ENCODE measurements around the gene SRD5A3.
A peak's percentile ranks its signal among the peaks of the same experiment; 100 is the strongest.

Gene SRD5A3

DNA sequence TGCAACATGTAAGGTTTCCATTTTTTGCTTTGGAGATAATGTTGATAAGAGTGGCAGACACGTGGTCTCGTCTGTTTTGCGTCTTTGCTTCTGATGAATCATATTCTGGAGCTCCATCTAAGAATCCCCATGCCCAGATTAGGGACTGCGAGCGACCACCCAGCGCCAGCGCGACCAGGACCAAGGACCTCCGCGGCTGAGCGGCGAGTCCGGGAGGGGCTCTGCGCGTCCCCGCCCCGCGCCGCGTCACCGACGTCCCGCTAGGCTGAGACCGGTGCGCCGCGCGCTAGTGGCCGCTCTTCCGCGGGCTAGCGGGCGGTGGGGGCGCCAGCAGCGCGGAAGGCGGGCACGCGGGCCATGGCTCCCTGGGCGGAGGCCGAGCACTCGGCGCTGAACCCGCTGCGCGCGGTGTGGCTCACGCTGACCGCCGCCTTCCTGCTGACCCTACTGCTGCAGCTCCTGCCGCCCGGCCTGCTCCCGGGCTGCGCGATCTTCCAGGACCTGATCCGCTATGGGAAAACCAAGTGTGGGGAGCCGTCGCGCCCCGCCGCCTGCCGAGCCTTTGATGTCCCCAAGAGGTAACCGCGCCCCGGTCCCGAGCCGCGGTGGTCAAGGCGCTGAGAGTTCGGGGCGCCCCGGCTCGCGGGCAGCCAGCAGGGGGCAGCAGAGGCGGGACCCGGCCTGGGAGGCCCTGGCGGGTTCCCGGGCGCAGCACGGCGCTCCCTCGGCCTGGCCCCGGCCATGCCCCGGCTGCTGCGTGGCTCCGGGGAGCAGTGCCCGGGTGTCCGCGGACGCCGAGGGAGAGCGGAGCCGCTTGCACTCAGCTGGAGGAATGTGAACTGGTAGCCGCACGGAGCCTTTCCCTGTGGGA is at the start of gene SRD5A3:
TSS of gene SRD5A3 (plus strand) at position 263 of the 871 bp plus-strand sequence. CDS start at position 358, 95 bp downstream.
- TF ChIP-seq, protein P1, sequence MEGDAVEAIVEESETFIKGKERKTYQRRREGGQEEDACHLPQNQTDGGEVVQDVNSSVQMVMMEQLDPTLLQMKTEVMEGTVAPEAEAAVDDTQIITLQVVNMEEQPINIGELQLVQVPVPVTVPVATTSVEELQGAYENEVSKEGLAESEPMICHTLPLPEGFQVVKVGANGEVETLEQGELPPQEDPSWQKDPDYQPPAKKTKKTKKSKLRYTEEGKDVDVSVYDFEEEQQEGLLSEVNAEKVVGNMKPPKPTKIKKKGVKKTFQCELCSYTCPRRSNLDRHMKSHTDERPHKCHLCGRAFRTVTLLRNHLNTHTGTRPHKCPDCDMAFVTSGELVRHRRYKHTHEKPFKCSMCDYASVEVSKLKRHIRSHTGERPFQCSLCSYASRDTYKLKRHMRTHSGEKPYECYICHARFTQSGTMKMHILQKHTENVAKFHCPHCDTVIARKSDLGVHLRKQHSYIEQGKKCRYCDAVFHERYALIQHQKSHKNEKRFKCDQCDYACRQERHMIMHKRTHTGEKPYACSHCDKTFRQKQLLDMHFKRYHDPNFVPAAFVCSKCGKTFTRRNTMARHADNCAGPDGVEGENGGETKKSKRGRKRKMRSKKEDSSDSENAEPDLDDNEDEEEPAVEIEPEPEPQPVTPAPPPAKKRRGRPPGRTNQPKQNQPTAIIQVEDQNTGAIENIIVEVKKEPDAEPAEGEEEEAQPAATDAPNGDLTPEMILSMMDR (IDR thresholded peaks at IDR 0.05; ENCODE audit: low read depth, low read length, missing control alignments) = peak; percentile 67
- no peak for DNase-seq (ENCODE audit: extremely low read depth, low read depth)
- H3K4me3 ChIP-seq (replicated peaks; ENCODE audit: low read depth, low read length) = peak within 1 kb of the TSS; percentile 59

DNA sequence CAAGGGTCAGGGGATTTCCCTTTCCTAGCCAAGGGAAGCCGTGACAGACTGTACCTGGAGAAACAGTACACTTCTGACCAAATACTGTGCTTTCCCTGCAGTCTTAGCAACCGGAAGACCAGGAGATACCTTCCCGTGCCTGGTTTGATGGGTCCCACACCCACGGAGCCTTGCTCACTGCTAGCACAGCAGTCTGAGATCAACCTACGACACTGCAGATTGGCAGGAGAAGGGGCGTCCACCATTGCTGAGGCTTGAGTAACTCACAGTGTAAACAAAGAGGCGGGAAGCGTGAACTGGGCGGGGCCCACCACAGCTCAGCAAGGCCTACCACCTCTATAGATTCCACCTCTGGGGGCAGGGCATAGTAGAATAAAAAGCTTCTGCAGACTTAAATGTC is 48.7 kb upstream of the SRD5A3 start:
- H3K4me3 ChIP-seq (replicated peaks; ENCODE audit: low read depth, low read length) = no peak overlapping the region
- TF ChIP-seq, protein P1 (IDR thresholded peaks at IDR 0.05; ENCODE audit: low read depth, low read length, missing control alignments) = no peak
- DNase-seq (ENCODE audit: extremely low read depth, low read depth) = no peak

DNA sequence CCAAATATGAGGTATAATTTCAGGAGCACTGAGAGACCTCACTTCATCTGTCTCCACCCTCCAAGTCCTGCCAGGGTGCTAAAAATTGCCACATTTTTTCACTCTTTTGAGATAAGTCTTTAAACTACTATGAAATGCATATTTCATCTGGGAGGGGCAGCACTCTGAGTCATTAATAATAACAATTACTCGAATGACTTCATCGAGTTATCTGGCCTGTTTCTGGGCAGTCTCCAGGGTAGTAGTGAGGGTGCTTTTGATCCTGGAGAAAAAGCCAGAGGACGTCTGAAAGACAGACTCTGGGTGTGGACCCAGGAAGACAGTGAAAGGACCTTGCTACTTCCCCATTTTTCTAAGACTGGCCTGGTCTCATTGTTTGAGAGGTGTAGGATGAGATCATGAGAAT is 42.3 kb upstream of the SRD5A3 start:
- DNase-seq (ENCODE audit: extremely low read depth, low read depth) = no peak
- TF ChIP-seq, protein P1 (IDR thresholded peaks at IDR 0.05; ENCODE audit: low read depth, low read length, missing control alignments) = no peak
- no peak overlapping the region for H3K4me3 ChIP-seq (replicated peaks; ENCODE audit: low read depth, low read length)

DNA sequence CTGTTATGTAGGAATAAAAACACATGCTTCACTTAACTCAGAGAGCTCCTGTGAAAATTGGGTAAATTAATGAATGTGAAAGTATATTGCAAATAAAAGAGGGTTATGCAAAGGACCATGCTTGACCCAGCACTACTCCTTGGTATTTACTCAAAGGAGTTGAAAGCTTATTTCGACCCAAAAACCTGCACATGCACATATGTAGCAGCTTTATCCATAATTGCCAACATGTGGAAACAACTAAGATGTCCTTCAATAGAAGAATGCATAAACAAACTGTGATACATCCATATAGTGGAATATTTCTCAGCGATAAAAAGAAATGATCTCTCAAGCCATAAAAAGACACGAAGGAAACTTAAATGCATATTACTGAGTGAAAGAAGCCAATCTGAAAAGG is 41.7 kb upstream of the SRD5A3 start:
- TF ChIP-seq, protein P1 (IDR thresholded peaks at IDR 0.05; ENCODE audit: low read depth, low read length, missing control alignments) = no peak
- DNase-seq (ENCODE audit: extremely low read depth, low read depth) = no peak
- no peak overlapping the region for H3K4me3 ChIP-seq (replicated peaks; ENCODE audit: low read depth, low read length)

DNA sequence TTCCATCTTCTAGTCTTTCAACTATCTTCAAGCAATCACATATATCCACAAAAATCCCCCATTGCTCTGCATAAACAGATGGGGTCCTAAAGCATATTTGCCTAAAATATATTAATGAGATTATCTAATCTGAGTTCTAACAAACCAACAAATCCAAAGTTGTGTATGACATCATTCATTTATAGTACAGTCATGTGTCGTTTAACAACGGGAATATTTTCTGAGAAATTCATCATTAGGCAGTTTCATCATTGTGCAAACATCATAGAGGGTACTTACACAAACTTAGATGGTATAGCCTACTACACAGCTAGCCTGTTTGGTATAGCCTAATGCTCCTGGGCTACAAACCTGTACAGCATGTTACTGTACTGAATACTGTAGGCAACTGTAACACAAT is 38.0 kb upstream of the SRD5A3 start:
- no peak overlapping the region for H3K4me3 ChIP-seq (replicated peaks; ENCODE audit: low read depth, low read length)
- TF ChIP-seq, protein P1 (IDR thresholded peaks at IDR 0.05; ENCODE audit: low read depth, low read length, missing control alignments) = no peak
- no peak for DNase-seq (ENCODE audit: extremely low read depth, low read depth)

DNA sequence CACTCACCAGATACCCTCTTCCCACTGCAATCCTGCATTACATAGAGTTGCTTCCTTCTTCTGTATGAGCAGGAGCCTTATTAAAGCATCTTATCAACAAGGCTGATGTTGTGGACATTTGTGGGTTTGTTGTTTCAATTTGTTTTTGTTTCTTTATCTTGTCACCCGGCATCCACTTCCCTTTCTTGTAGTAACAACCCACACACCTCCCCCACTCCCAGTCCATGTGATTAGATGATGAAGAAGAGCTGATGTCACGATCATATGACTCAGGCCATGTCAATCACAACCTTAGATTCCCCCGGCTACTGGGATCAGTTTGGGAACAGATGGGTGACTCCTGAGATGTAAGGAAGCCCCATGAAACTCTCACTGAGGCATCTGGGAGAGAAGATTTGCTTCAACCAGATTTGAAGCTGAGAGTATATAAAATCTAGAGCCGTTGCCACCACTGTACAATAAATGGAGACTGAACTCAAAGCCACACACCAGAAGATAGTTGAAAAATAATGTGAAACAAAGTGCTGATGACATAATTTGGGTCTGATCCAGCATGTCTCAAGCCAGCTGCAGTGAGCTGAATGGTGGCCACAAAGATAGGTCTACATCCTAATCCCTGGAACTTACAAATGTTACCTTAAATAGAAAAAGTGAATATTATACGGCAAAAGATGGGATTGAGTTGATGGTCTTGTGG is 34.1 kb upstream of the SRD5A3 start:
- no peak for DNase-seq (ENCODE audit: extremely low read depth, low read depth)
- no peak overlapping the region for H3K4me3 ChIP-seq (replicated peaks; ENCODE audit: low read depth, low read length)
- TF ChIP-seq, protein P1 (IDR thresholded peaks at IDR 0.05; ENCODE audit: low read depth, low read length, missing control alignments) = no peak

All from HFF-Myc (cell line).